PC-3 (cell line): ENCODE data around the gene CCL15.

Source experiments
- EZH2 ChIP-seq: fragments of 300-600 bp; sonication (generic); IDR thresholded peaks from one replicate; pipeline ENCODE4 v1.6.1; 2017; ENCODE audit warnings: antibody characterized with exemption, mild to moderate bottlenecking, low read length; ENCODE audit not compliant: unreplicated experiment
- TF ChIP-seq, protein P1 (sequence below): fragments of 300-600 bp; sonication (generic); conservative IDR thresholded peaks from 2 replicates; pipeline ENCODE4 v1.5.1; 2017; ENCODE audit warnings: antibody characterized with exemption, low read depth, mild to moderate bottlenecking, low read length

GRCh38 chr17:35977509-35977908 lies 23.8 kb downstream of the CCL15 start:
- TF ChIP-seq, protein P1, sequence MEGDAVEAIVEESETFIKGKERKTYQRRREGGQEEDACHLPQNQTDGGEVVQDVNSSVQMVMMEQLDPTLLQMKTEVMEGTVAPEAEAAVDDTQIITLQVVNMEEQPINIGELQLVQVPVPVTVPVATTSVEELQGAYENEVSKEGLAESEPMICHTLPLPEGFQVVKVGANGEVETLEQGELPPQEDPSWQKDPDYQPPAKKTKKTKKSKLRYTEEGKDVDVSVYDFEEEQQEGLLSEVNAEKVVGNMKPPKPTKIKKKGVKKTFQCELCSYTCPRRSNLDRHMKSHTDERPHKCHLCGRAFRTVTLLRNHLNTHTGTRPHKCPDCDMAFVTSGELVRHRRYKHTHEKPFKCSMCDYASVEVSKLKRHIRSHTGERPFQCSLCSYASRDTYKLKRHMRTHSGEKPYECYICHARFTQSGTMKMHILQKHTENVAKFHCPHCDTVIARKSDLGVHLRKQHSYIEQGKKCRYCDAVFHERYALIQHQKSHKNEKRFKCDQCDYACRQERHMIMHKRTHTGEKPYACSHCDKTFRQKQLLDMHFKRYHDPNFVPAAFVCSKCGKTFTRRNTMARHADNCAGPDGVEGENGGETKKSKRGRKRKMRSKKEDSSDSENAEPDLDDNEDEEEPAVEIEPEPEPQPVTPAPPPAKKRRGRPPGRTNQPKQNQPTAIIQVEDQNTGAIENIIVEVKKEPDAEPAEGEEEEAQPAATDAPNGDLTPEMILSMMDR = no peak
- no peak for TF ChIP-seq EZH2
